T-cell (primary cell): ENCODE measurements around the gene RRP1B. TPM values are rescaled to one million over a fixed set of nuclear protein-coding genes. Genes with fewer than 3 reads are reported as not detected.

Experiments used
- ATAC-seq, 4 experiments: fragments of 200-7000 bp in 3 of 4; fragments of 150-1000 bp in 1 of 4; cut with Tn5 transposase; replicated peaks in 1 of 4; 1 replicate in 3 of 4; 2 replicates in 1 of 4; pipeline ENCODE4 v1.10.0; 2021; ENCODE audit warnings: moderate library complexity in 3 of 4, mild to moderate bottlenecking in 2 of 4, moderate number of reproducible peaks in 1 of 4
- CTCF ChIA-PET, 2 donors: fragments of 300-600 bp; sonication (Branson Sonifier 250); formaldehyde crosslinking; loops; one replicate each; lab custom pipeline; 2022; ENCODE audit warnings: antibody characterized with exemption in 2 of 2; lab: Charles Lee
- POLR2A ChIA-PET, 2 donors: fragments of 300-600 bp; sonication (Branson Sonifier 250); formaldehyde crosslinking; loops; one replicate each; lab custom pipeline; 2022; ENCODE audit warnings: antibody characterized with exemption in 2 of 2; lab: Charles Lee
- DNase-seq, 35 experiments: peaks; one replicate each; pipeline versions ENCODE4 v3.0.0 to v3.0.0-alpha.2; 2013 to 2023
- H3K27ac ChIP-seq: one replicate; pipeline ENCODE4 v1.5.1; 2013; ENCODE audit warnings: low read length
- H3K27me3 ChIP-seq, 2 experiments: replicated peaks in 1 of 2; 1 replicate in 1 of 2; 2 replicates in 1 of 2; pipeline versions ENCODE4 v1.6.1 to v1.7.0; 2013; ENCODE audit warnings: low read length in 1 of 2, mixed read lengths in 1 of 2; ENCODE audit not compliant: control insufficient read depth in 2 of 2, insufficient read depth in 2 of 2; ENCODE audit errors: extremely low read depth in 1 of 2
- H3K36me3 ChIP-seq, 2 donors: 1 replicate in 1 of 2; 2 replicates in 1 of 2; pipeline versions ENCODE4 v1.6.1 to v1.7.0; 2013; ENCODE audit warnings: low read length in 1 of 2; ENCODE audit not compliant: control insufficient read depth in 2 of 2, insufficient read depth in 1 of 2; ENCODE audit errors: extremely low read depth in 1 of 2
- H3K4me1 ChIP-seq, 2 experiments: 1 replicate in 1 of 2; 2 replicates in 1 of 2; pipeline versions ENCODE4 v1.6.1 to v1.7.0; 2013; ENCODE audit warnings: low read length in 2 of 2, mixed read lengths in 1 of 2; ENCODE audit not compliant: insufficient read depth in 2 of 2, control insufficient read depth in 1 of 2; ENCODE audit errors: extremely low read depth in 1 of 2
- H3K4me3 ChIP-seq, 2 donors: 1 replicate in 1 of 2; 2 replicates in 1 of 2; pipeline versions ENCODE4 v1.5.1 to v1.7.0; 2013; ENCODE audit warnings: mild to moderate bottlenecking in 2 of 2, low read length in 1 of 2, moderate library complexity in 1 of 2; ENCODE audit not compliant: control insufficient read depth in 1 of 2; ENCODE audit errors: extremely low read depth in 1 of 2
- H3K9me3 ChIP-seq: 2 replicates; pipeline ENCODE4 v1.7.0; 2013
- H3K27ac Mint-ChIP-seq, 2 donors: one replicate each; pipeline ENCODE4 v1.8.0; 2020 to 2021; ENCODE audit warnings: mild to moderate bottlenecking in 2 of 2, mixed read lengths in 2 of 2
- H3K27me3 Mint-ChIP-seq, 2 donors: one replicate each; pipeline ENCODE4 v1.8.0; 2021 to 2022; ENCODE audit warnings: mixed read lengths in 2 of 2
- H3K36me3 Mint-ChIP-seq: one replicate; pipeline ENCODE4 v1.8.0; 2021; ENCODE audit warnings: mixed read lengths
- H3K4me1 Mint-ChIP-seq, 3 donors: one replicate each; pipeline ENCODE4 v1.8.0; 2020 to 2022; ENCODE audit warnings: mixed read lengths in 3 of 3, mild to moderate bottlenecking in 1 of 3
- H3K4me3 Mint-ChIP-seq, 3 donors: one replicate each; pipeline ENCODE4 v1.8.0; 2020 to 2022; ENCODE audit warnings: mild to moderate bottlenecking in 3 of 3, mixed read lengths in 3 of 3, moderate library complexity in 3 of 3
- H3K9me3 Mint-ChIP-seq, 3 donors: one replicate each; pipeline ENCODE4 v1.8.0; 2020 to 2022; ENCODE audit warnings: mixed read lengths in 3 of 3
- WGBS: methylation state at CpG from one replicate; pipeline ENCODE4 v1.1.5; 2013; ENCODE audit warnings: missing lambda C conversion rate; ENCODE audit not compliant: insufficient coverage; 5-methylcytosine and 5-hydroxymethylcytosine counted together
- total RNA-seq, 35 experiments: library from RNA in 6 of 35; stranded (reverse) in 6 of 35; fragments of 120-200 nt in 1 of 35; gene quantifications; one replicate each; pipeline versions ENCODE4 v1.2.1 to v1.2.4 and lab custom pipeline; 2013 to 2026

The RRP1B gene
- total RNA-seq, 5 donors from 2014 or later (not counting 1 experiment from before 2014, with no cell fraction given), result 33.9 to 39.3 (median 37.8) TPM

GRCh38 chr21:43637530-43638158 lies 21.7 kb upstream of the RRP1B start:
- no peak for DNase-seq
- Histone ChIP-seq H3K36me3 (no peaks in the 10 kb centered on the region), H3K27ac (no peak overlapping the region), H3K27me3 (no peaks in the 10 kb centered on the region), H3K9me3 (no peaks in the 10 kb centered on the region), H3K4me1 (no peaks in the 10 kb centered on the region), H3K4me3 (no peak overlapping the region)
- no peak for ATAC-seq
- ChIA-PET POLR2A (no interaction called here), CTCF (interaction anchor here (0.6 kb wide), 2 partner anchors 229 to 369 kb away, joined by 3 to 10 read pairs; no protein-coding TSS in a partner anchor)
- Mint-ChIP-seq H3K27me3 (no peaks in the 10 kb centered on the region), H3K36me3 (no peaks in the 10 kb centered on the region), H3K9me3 (no peaks in the 10 kb centered on the region), H3K4me1 (no peaks in the 10 kb centered on the region), H3K4me3 (no peak overlapping the region), H3K27ac (no peak overlapping the region)
- no CpG with 5 or more reads among the region's 3 CpGs for WGBS

- Mint-ChIP-seq H3K4me3 (no peak overlapping the region), H3K4me1 (no peaks in the 10 kb centered on the region), H3K9me3 (no peaks in the 10 kb centered on the region), H3K36me3 (no peaks in the 10 kb centered on the region), H3K27ac (no peak overlapping the region), H3K27me3 (peaks cover 0 to 3% of the 10 kb centered on the region in 2 donors)
- no peaks in the 10 kb centered on the region for H3K4me1 ChIP-seq
- POLR2A ChIA-PET, result no interaction called here
- WGBS, result 89% methylated on average over 4 of the region's 7 CpGs
- no peaks in the 10 kb centered on the region for H3K27me3 ChIP-seq
- H3K36me3 ChIP-seq, result no peaks in the 10 kb centered on the region
- H3K4me3 ChIP-seq, result no peak overlapping the region
- no peak for ATAC-seq
- no peak for DNase-seq
- H3K9me3 ChIP-seq, result no peaks in the 10 kb centered on the region
- no peak overlapping the region for H3K27ac ChIP-seq
- CTCF ChIA-PET, result no interaction called here
These were observed 19.6 kb upstream of the RRP1B start for GRCh38 chr21:43639470-43640353.

- no peak overlapping the region for H3K4me3 Mint-ChIP-seq
- Histone ChIP-seq H3K9me3 (no peaks in the 10 kb centered on the region), H3K27ac (no peak overlapping the region), H3K4me3 (no peak overlapping the region), H3K27me3 (no peaks in the 10 kb centered on the region), H3K4me1 (peaks cover 0 to 2% of the 10 kb centered on the region in 2 experiments), H3K36me3 (no peaks in the 10 kb centered on the region)
- no peak for ATAC-seq
- no peaks in the 10 kb centered on the region for H3K36me3 Mint-ChIP-seq
- ChIA-PET CTCF (no interaction called here), POLR2A (no interaction called here)
- H3K9me3 Mint-ChIP-seq, result no peaks in the 10 kb centered on the region
- no CpG with 5 or more reads among the region's 3 CpGs for WGBS
- peaks cover 2 to 3% (median 2%) of the 10 kb centered on the region in 3 donors for H3K4me1 Mint-ChIP-seq
- no peak for DNase-seq
- no peak overlapping the region for H3K27ac Mint-ChIP-seq
- peaks cover 0 to 4% of the 10 kb centered on the region in 2 donors for H3K27me3 Mint-ChIP-seq
These were observed 19.0 kb upstream of the RRP1B start for GRCh38 chr21:43640400-43640799.

DNA sequence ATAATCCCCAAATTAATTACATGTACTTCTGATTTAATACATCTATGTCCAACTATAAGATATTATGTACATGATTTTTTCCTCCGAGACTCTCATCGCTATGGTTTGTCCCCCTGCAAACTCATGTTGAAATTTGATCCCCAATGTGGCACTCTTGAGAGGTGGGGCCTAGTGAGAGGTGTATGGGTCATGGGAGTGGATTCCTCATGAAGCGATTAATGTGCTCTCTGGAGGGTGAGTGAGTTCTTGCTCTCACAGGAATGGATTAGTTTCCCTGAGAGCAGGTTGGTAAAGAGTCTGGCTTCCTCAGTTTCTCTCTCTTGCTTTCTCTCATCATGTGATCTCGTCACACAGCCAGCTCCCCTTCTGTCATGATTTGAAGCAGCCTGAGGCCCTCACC lies 16.2 kb upstream of the RRP1B start:
- Histone ChIP-seq H3K36me3 (no peaks in the 10 kb centered on the region), H3K9me3 (no peaks in the 10 kb centered on the region), H3K27me3 (no peaks in the 10 kb centered on the region), H3K27ac (no peak overlapping the region), H3K4me3 (no peak overlapping the region), H3K4me1 (peaks cover 5 to 13% of the 10 kb centered on the region in 2 experiments)
- POLR2A ChIA-PET, result no interaction called here
- DNase-seq (no peak), ATAC-seq (no peak)
- Mint-ChIP-seq H3K27ac (no peak overlapping the region), H3K27me3 (peaks cover 0 to 4% of the 10 kb centered on the region in 2 donors), H3K36me3 (no peaks in the 10 kb centered on the region), H3K4me1 (peaks cover 14 to 15% (median 15%) of the 10 kb centered on the region in 3 donors), H3K9me3 (no peaks in the 10 kb centered on the region), H3K4me3 (no peak overlapping the region)
- 100% methylated on average over 1 of the region's 4 CpGs for WGBS
- CTCF ChIA-PET, result no interaction called here

DNA sequence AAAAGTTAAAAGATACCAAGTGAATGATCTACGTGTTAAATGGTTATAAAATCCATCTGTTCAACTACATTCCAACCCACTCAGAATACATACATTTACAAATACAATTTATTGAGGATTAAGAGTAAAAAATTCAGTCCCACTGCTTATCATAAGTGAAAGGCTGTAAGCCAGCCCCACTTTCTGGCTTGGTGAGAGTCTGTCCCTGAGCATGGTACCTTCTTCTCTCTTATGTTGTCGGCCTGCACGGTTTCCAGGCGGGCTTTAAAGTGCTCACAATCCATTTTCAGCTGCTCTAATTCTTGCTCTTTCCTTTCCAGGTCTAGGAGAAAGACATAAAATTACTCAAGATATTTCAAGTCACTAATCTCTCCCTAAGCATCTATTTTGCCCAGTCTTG lies 15.3 kb upstream of the RRP1B start:
- CTCF ChIA-PET, result no interaction called here
- DNase-seq (no peak), ATAC-seq (no peak)
- H3K36me3 ChIP-seq, result no peaks in the 10 kb centered on the region
- peaks cover 14 to 15% (median 15%) of the 10 kb centered on the region in 3 donors for H3K4me1 Mint-ChIP-seq
- H3K27me3 ChIP-seq, result no peaks in the 10 kb centered on the region
- peaks cover 0 to 4% of the 10 kb centered on the region in 2 donors for H3K27me3 Mint-ChIP-seq
- peaks cover 5 to 13% of the 10 kb centered on the region in 2 experiments for H3K4me1 ChIP-seq
- H3K4me3 ChIP-seq, result no peak overlapping the region
- POLR2A ChIA-PET, result no interaction called here
- H3K27ac Mint-ChIP-seq, result no peak overlapping the region
- no peaks in the 10 kb centered on the region for H3K9me3 Mint-ChIP-seq
- 92% methylated on average over 2 of the region's 4 CpGs for WGBS
- H3K36me3 Mint-ChIP-seq, result no peaks in the 10 kb centered on the region
- H3K9me3 ChIP-seq, result no peaks in the 10 kb centered on the region
- no peak overlapping the region for H3K27ac ChIP-seq
- no peak overlapping the region for H3K4me3 Mint-ChIP-seq

GRCh38 chr21:43644609-43645008 lies 14.8 kb upstream of the RRP1B start:
- Histone ChIP-seq H3K27ac (no peak overlapping the region), H3K4me3 (no peak overlapping the region), H3K9me3 (no peaks in the 10 kb centered on the region), H3K36me3 (no peaks in the 10 kb centered on the region), H3K4me1 (peaks cover 5 to 13% of the 10 kb centered on the region in 2 experiments), H3K27me3 (no peaks in the 10 kb centered on the region)
- Mint-ChIP-seq H3K27me3 (peaks cover 0 to 4% of the 10 kb centered on the region in 2 donors), H3K4me1 (peaks cover 14 to 15% (median 15%) of the 10 kb centered on the region in 3 donors), H3K36me3 (no peaks in the 10 kb centered on the region), H3K9me3 (no peaks in the 10 kb centered on the region), H3K4me3 (no peak overlapping the region), H3K27ac (no peak overlapping the region)
- 64% methylated on average over 2 of the region's 6 CpGs for WGBS
- CTCF ChIA-PET, result no interaction called here
- DNase-seq, result no peak
- POLR2A ChIA-PET, result no interaction called here
- no peak for ATAC-seq
